SIG-M5 treated with dmso at 0.1 percent for 504 hours (cell line): Measurements from ENCODE around the gene SYDE2.
A peak's percentile ranks its signal among the peaks of the same experiment; 100 is the strongest.
"Not testable (repeated sequence)": the region's sequence is repeated elsewhere in the genome, so short reads cannot be mapped to it uniquely, and the experiment has no call there.

Source experiments
- DNase-seq: peaks from one replicate; lab custom pipeline; 2025; ENCODE audit not compliant: unreplicated experiment; lab: John Stamatoyannopoulos, UW

Gene SYDE2

DNA sequence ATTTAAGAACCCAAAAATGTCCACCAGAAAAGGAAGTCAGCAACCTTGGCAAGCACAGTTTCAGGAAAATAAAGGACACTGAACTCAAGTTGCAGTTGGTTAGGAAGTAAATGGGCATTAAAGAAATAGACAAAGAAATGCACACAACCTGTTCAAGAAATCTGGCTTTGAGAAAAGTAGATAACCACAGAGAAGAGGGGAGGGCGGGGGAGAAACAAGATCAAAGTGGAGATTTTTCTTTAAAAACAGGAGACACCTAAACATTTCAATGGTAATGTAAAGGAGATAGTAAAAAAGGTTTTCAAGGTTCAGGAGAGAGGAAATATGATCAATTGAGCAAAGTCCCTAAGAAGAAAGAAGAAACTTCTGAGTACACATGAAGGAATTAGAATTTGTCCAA is 29.1 kb downstream of the SYDE2 start:
- no peak for DNase-seq

DNA sequence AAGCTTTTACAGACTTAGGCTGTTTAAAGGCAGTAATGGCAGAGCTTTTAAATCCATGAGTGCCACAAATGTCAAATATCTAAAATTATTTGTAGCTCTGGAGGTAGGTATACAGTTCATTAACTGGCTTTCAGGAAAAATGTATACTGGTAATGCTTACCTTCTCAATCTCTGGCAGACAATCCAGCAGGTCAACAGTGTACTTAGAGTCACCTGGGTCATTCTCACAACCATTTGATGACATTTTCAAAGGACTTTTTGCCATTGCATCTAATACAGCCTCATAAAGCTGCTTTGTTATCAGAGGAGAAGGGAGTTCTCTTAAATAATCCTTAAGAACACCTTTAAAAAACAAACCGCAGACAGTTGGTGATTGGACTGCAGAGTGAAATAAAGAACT is 31.9 kb downstream of the SYDE2 start:
- DNase-seq = no peak

- no peak for DNase-seq
Observed at GRCh38 chr1:85166351-85166750, 34.5 kb downstream of the SYDE2 start.

GRCh38 chr1:85158910-85159309 is 41.9 kb downstream of the SYDE2 start:
- DNase-seq = no peak

- DNase-seq = no peak
Observed at GRCh38 chr1:85157436-85157835, 43.4 kb downstream of the SYDE2 start.

GRCh38 chr1:85153149-85153891 is 47.5 kb downstream of the SYDE2 start:
- no peak for DNase-seq

- DNase-seq = no peak
Observed at GRCh38 chr1:85151446-85151845, 49.4 kb downstream of the SYDE2 start.

DNA sequence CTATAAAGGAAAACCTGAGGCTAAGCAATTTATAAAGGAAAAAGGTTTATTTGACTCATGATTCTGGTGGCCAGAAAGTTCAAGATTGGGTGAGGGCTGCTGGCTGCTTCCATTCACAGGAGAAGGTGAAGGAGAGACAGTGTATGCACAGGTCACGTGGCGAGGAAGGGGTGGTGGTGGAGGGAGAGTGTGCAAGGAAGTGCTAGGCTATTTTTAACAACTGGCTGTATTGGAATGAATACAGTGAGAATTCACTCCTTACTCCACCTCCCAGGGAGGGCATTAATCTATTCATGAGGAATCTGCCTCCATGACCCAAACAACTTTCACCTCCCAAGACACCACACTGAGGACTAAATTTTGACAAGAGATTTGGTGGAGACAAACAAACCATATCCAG is 51.0 kb downstream of the SYDE2 start:
- DNase-seq = no peak

DNA sequence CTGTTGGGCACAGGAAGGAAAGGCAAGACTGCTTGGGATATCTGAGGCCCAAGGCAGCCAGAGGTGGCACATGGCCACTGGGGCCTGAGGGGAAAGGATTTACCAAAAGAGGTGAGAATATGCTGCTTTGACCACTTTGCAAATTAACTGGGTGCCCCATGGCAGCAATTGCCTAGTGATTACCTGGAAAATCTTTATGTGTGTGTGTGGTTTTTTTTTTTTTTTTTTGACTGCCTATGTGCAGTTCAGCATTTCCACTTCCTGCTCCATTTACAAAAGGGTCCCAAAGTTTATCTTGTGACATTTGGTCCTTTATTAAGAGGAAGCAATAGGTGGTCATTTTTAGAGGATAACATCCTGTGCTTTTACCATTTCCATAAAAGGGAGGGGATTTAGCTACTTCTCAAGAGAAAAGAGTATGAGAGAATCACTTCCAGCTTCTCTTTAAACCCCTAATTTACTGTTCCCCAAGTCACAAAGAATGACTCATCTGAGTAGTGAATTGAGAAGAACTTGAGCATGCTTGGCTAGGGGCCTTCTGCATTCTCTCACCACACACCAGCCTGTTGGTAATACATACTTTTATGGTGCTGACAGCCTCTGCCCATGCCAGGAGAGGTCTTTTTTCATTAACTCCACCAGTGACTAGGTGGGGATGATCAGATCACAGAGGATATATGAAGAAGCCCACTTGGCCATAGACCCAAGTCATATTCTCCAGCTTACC is 52.1 kb downstream of the SYDE2 start:
- peak; percentile 30 for DNase-seq

- DNase-seq = no peak
Observed at GRCh38 chr1:85146972-85147359, 53.9 kb downstream of the SYDE2 start.

GRCh38 chr1:85146298-85146971 is 54.4 kb downstream of the SYDE2 start:
- not testable (repeated sequence) for DNase-seq

- DNase-seq = no peak
Observed at GRCh38 chr1:85144351-85144750, 56.5 kb downstream of the SYDE2 start.

- no peak for DNase-seq
Observed at GRCh38 chr1:85142753-85143152, 58.1 kb downstream of the SYDE2 start.

DNA sequence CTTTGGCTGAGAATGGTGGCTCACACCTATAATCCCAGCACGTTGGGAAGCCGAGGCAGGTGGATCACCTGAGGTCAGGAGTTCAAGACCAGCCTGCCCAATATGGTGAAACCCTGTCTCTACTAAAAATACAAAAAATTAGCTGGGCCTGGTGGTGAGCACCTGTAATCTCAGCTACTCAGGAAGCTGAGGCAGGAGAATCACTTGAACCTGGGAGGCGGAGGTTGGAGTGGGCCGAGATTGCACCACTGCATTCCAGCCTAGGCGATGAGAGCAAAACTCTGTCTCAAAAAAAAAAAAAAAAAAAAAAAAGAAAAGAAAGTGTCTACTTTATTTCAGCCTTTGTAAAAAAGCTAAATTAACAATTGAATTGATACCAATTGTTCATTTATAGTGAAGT is 62.4 kb downstream of the SYDE2 start:
- DNase-seq = not testable (repeated sequence)

DNA sequence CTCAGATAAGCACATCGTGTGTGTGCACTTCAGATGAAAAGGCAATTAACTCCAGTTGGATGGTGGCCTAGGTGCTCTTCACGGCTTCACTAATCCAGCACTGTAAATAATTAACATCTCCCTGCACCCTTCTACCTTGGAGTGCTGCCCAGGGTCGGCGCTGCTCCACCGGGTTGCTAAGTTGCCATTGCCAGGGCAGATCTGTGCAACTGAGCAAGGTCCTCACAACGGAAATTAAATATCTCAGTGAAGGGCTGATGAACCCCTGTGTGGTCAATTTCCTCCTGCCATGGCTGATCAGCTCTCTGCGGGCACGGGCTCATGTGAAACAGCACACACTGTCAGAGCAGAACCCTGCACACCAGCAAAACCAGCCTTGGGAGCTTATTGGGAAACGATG is 63.2 kb downstream of the SYDE2 start:
- no peak for DNase-seq

DNA sequence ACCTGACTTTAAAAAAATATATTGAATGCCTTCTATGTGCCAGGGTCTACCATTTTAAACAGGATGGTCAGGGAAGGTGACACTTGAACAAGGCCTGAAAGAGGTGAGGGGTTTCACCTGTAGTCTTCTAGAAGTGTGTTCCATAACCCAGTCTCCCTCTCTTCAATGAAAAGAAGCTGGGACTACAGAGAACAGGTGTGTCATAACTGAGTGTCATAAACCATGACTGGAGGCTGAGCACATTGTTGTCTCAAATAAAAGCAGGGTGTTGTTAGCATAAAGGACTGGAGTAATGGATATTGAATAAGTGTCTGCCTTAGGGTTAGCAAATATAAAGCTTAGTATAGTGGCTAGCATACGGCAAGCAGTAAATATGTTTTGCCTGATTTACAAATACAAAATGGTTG is 65.4 kb downstream of the SYDE2 start:
- no peak for DNase-seq

- DNase-seq = peak; percentile 58
Observed at GRCh38 chr1:85134583-85135391, 66.0 kb downstream of the SYDE2 start.

DNA sequence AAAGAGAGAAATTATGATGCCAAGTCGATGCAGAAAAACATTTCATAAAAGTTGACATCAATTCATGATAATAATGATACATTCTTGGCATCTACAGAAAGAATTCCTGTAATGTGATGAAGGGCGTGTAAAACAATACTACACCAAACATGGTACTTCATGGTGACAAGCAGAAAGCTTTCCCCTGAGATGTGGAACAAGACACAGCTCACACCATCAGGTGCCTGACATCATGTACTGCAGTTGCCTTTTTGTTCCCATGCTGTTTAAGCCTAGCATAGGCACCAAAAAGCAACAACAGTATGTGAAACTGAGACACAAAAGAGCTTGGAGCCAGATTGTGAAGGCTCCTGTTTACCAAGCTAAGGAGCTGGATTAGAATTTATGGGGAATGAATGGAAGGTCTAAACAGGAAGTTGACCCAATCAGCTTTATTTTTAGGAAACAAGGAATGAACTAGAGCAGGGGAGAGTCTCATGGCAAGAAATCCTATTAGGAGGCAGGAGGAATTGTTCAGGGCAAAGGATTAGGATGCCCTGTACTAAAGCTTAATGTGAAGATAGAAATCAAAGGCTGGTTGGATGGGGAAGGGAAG is 67.2 kb downstream of the SYDE2 start:
- no peak for DNase-seq

- DNase-seq = no peak
Observed at GRCh38 chr1:85132078-85132720, 68.6 kb downstream of the SYDE2 start.

DNA sequence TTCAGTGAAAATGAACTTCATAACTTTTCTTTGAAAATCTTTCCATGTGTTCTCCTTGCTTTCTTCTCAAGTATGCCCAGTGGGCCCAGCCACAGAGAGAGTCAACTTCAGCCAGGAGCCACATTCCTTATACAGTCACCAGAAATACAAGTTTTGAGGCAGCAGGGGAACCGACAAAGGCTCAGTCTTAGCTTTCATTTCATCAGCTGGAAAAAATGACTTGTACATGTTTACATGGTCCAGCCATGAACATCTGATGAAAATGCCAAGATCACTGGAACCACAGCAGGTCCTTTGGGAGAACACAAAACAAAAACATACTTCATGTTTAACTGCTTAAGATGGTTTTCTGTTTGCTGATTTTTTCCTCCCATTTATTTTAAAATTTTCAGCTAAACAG is 72.5 kb downstream of the SYDE2 start:
- DNase-seq = no peak
